ENCODE data around the gene RBMS3.

RBMS3 gene

DNA sequence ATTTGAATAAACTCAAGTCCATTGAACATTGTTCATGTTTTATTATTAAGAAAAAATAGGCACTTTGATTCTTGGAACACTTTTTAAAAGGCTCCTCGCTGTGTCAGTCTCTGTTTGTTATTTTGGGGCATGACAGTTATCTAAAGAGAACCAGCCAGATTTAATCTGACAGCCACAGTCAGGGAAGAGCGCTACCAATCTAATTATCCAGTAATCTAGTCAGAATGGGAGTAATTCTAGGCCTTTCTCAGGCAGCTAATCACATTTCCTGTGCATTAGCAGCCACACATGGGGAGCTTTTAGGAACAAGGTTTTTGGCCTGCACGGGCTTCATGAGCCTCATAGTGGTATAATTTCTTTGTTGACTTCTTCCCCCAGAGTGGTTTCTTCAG lies 362.2 kb downstream of the RBMS3 start:
- DNase-seq (ENCODE audit: extremely low spot score), result no peak
- CTCF ChIA-PET, result no interaction called here
- POLR2A ChIA-PET, result no interaction called here
- TF ChIP-seq, protein P1, sequence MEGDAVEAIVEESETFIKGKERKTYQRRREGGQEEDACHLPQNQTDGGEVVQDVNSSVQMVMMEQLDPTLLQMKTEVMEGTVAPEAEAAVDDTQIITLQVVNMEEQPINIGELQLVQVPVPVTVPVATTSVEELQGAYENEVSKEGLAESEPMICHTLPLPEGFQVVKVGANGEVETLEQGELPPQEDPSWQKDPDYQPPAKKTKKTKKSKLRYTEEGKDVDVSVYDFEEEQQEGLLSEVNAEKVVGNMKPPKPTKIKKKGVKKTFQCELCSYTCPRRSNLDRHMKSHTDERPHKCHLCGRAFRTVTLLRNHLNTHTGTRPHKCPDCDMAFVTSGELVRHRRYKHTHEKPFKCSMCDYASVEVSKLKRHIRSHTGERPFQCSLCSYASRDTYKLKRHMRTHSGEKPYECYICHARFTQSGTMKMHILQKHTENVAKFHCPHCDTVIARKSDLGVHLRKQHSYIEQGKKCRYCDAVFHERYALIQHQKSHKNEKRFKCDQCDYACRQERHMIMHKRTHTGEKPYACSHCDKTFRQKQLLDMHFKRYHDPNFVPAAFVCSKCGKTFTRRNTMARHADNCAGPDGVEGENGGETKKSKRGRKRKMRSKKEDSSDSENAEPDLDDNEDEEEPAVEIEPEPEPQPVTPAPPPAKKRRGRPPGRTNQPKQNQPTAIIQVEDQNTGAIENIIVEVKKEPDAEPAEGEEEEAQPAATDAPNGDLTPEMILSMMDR (IDR thresholded peaks at IDR 0.05; ENCODE audit: control extremely low read depth, extremely low read depth, low read depth, missing control alignments), result no peak

DNA sequence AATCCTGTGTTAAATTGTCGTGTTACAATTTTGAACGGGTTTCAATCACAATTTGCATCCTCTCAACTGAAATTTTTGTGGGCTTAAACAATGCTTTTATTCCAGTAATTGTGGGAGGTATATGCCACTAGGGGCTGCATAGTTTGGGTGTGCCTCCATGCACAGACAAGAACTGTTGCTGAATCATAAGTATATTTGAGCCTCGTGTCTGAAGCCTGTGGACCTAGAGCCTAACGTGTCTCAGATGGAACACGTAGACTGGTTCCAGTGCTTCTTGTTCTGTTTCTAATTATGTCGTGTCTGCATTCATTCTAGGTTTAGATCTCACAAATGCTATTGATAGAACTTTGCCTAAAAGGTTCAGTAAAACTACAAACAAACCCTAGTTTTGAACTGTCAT lies 363.4 kb downstream of the RBMS3 start:
- no peak for DNase-seq (ENCODE audit: extremely low spot score)
- POLR2A ChIA-PET, result no interaction called here
- CTCF ChIA-PET, result no interaction called here
- TF ChIP-seq, protein P1 (IDR thresholded peaks at IDR 0.05; ENCODE audit: control extremely low read depth, extremely low read depth, low read depth, missing control alignments), result no peak

DNA sequence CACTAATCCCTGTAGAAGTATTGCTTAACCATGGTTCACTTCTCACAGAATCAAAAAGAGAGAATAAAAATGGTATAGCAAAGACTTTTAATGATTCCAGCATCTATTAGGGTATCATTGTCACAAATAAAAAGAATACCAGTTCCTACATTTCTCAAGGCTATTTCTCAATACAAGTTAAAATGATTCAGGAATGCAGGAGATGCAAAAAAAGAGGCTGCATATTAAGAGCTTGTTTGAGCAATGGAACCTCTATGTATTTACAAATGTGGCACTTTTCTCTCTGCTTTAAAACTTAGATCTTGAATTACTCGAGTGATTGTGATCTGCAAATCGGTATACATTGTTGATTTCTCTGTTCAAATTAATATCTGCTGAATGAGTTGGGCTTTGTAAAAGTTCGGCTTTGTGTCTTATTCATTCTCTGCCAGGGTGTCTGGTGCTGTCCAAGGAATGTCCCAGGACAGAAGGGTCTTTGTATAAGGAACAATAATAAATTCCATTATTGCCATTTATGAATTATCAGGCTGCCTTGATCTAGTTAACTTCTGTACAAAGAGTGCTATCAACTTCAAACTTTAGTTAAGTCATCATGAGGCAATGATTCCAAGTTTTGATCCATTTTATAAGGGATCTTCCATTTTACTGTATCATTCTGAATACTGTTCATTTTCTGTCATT lies 364.2 kb downstream of the RBMS3 start:
- ChIA-PET CTCF (no interaction called here), POLR2A (no interaction called here)
- TF ChIP-seq, protein P1 (IDR thresholded peaks at IDR 0.05; ENCODE audit: control extremely low read depth, extremely low read depth, low read depth, missing control alignments), result no peak
- no peak for DNase-seq (ENCODE audit: extremely low spot score)

DNA sequence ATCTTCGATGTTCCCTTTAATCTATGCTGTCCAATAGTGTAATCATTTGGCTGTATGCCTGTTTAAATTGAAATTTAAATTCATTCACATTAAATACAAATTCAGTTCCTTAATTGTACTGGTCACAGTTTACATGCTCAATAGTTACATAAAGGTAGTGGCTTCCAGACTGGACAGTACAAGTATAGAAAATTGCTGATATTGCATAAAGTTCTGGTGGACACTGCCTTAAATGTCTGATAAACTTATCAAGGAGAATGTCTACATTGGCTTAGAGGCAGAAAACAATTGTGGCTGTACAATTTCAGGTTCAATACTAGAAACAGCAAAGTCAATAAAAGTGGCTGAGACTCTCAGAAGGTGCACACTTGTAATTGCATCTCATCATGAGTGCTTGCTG lies 365.2 kb downstream of the RBMS3 start:
- POLR2A ChIA-PET, result no interaction called here
- DNase-seq (ENCODE audit: extremely low spot score), result no peak
- CTCF ChIA-PET, result no interaction called here

DNA sequence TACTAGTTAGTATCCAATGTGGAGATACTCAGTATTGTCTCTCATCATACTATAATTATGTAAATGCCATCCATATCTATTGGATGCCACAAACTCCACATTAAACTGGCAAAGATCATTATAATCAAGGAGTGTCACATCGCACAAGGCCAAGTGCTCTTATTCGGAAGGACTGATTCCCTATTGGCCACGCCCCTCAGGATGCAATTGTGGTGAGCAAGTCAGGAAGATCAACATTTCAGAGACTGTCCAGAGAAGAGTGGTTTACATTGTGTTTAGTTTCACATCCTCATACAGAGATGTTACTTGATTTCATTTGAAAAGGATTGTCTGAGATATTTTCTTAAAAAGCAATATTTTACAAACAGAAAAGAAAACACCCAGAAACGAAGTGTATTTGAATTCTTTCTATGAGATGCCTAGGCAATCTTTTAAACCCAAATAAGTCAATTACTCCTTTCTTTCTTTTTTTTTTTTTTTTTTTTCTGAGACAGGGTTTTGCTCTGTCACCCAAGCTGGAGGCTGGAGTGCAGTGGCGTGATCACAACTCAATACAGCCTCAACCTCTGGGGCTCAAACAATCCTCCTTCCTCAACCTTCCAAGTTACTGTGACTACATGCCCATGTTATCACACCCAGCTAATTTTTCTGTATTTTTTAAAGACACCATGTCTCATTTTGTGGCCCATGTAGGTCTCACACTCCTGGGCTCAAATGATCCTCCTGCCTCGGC lies 369.1 kb downstream of the RBMS3 start:
- no peak for DNase-seq (ENCODE audit: extremely low spot score)
- TF ChIP-seq, protein P1 (IDR thresholded peaks at IDR 0.05; ENCODE audit: control extremely low read depth, extremely low read depth, low read depth, missing control alignments), result no peak
- CTCF ChIA-PET, result no interaction called here
- POLR2A ChIA-PET, result no interaction called here

More for the DNA sequence above, 365.2 kb downstream of the RBMS3 start:
- TF ChIP-seq, protein P1 (IDR thresholded peaks at IDR 0.05; ENCODE audit: control extremely low read depth, extremely low read depth, low read depth, missing control alignments), result no peak

DNA sequence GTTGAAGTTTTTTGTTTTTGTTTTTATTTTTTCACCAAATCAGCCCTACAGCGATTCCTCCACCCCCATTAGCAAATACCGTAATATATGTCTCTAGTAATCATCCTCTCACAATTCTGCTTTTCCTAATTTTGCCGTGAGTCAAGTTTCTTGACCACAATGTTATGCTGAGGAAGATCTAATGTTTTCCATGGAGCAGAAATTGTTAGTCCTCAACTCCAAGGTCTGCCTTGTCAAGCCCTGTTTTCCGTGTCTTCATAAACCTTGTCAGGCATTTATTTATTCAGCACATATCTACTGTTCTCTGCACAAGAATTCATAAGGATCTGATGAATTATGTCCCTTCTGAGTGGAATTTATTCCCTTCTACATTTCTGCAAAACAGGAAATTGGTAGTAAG lies 372.8 kb downstream of the RBMS3 start:
- TF ChIP-seq, protein P1 (IDR thresholded peaks at IDR 0.05; ENCODE audit: control extremely low read depth, extremely low read depth, low read depth, missing control alignments), result no peak
- no peak for DNase-seq (ENCODE audit: extremely low spot score)
- CTCF ChIA-PET, result no interaction called here
- POLR2A ChIA-PET, result no interaction called here

All from GM10248 (cell line).